ENCODE measurements around the gene SPINT1.
A peak's percentile ranks its signal among the peaks of the same experiment; 100 is the strongest.

SPINT1 gene

DNA sequence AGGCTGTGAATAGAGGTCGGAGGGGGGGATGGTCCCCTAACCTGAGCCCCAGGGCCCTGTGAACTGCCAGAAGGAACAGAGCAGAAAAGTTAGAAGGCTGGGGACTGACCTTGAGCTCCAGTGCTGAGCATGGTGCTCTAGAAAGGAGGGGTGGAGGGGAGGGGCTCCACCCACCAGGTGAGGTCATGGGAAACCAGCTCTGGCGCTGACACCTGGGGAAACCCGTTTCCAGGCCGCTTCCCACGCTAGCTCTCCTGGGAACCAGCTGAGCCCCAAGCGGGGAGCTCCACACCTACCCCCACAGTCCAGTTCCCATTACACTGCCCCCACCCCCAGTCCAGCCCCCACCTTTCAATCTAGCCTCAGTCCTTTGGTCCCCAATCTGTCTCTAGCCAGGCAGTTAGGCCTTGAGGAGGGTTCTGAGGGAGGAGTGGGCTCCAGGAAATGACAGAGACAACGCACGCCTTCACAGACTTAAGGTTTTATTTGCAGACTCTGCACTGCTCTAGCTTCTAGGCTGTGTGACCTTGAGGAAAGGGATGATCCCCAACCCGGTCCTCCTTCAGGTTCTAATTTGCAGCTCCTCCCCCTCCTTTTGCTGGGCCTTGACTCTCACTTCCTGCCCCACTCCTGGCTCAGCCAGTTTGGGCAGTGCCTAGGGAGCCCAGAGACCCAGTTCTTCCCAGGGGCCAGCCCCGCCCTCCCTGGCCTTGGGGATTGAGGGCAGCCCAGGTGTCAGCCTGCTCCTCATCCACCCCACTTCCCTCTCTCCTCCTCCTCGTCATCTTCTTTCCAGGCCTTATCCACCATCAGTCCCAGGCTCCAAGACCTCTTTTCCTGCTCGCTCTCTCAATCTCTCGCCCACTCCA is 28.1 kb downstream of the SPINT1 start:
- TF ChIP-seq EZH2phosphoT487 (IDR thresholded peaks at IDR 0.05; ENCODE audit: low read depth) = no peak
- TF ChIP-seq, protein P1, sequence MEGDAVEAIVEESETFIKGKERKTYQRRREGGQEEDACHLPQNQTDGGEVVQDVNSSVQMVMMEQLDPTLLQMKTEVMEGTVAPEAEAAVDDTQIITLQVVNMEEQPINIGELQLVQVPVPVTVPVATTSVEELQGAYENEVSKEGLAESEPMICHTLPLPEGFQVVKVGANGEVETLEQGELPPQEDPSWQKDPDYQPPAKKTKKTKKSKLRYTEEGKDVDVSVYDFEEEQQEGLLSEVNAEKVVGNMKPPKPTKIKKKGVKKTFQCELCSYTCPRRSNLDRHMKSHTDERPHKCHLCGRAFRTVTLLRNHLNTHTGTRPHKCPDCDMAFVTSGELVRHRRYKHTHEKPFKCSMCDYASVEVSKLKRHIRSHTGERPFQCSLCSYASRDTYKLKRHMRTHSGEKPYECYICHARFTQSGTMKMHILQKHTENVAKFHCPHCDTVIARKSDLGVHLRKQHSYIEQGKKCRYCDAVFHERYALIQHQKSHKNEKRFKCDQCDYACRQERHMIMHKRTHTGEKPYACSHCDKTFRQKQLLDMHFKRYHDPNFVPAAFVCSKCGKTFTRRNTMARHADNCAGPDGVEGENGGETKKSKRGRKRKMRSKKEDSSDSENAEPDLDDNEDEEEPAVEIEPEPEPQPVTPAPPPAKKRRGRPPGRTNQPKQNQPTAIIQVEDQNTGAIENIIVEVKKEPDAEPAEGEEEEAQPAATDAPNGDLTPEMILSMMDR (IDR thresholded peaks at IDR 0.05; ENCODE audit: low read depth, low read length) = no peak

DNA sequence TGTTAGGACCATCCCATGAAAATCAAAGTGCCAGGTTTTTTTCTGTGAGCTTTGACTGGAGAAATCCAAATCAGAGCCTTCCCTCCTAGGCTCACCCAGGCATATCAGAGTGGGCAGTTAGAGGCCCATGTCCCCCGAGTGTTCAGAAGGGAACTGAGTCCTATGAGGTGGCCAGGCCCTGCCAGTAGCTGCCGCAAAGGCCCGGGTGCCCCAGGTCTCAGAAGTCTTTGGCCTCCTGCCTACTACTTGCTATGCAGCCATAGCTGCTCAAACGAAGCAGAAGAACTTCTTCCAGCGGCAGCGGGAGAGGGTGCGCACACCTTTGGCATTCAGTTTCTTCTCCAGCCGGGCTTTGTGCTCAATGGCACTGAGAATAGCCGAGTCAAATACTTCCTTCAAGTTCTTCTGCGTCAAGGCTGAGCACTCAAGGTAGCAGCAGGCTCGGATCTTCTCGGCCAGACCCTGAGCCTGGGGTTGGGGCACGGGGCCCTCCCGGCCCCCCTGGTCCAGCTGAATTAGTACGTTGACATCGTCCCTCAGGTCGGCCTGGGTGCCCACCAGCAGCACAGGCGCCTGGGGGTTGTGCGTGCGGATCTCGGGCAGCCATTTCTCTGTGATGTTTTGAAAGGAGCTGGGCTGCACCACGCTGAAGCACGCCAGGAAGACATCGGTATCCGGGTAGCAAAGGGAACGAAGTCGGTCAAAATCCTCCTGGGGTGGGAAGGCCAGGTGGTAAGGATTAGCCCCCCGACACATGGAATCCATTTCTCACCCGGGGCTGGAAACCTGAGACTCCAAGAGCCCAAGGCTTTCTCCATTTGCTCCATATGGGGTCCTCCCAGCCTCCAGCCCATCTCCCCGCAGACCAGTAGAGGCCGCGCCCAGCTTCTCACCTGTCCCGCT is 29.2 kb downstream of the SPINT1 start:
- H3K9ac ChIP-seq (ENCODE audit: low read length) = peak overlapping the region; percentile 58
- no peak overlapping the region for H3K27ac ChIP-seq (ENCODE audit: low read length)
- peaks cover 9% of the 10 kb centered on the region; the same call in 1 of the 2 replicates for H3K4me1 ChIP-seq (ENCODE audit: low read length)
- no peaks in the 10 kb centered on the region for H3K27me3 ChIP-seq (ENCODE audit: low read depth, low read length)
- no peaks in the 10 kb centered on the region for H3K9me3 ChIP-seq (ENCODE audit: insufficient read depth, low read length)
- no peaks in the 10 kb centered on the region for H4K20me1 ChIP-seq (ENCODE audit: insufficient read depth, low read length)
- peak overlapping the region; percentile 78; the same call in 1 of the 2 replicates for H2AFZ ChIP-seq (ENCODE audit: low read depth, low read length)
- TF ChIP-seq EZH2phosphoT487 (IDR thresholded peaks at IDR 0.05; ENCODE audit: low read depth) = no peak
- TF ChIP-seq, protein P1 (IDR thresholded peaks at IDR 0.05; ENCODE audit: low read depth, low read length) = no peak
- H3K36me3 ChIP-seq (replicated peaks; ENCODE audit: low read depth, low read length) = no peaks in the 10 kb centered on the region
- H3K4me2 ChIP-seq (ENCODE audit: low read length) = peak overlapping the region; percentile 71
- peak overlapping the region; percentile 81 for H3K4me3 ChIP-seq (ENCODE audit: low read length)
- H3K79me2 ChIP-seq (ENCODE audit: low read length) = no peaks in the 10 kb centered on the region

More for the DNA sequence above, 28.1 kb downstream of the SPINT1 start:
- Histone ChIP-seq H3K4me3 (ENCODE audit: low read length) (no peak overlapping the region), H3K27ac (ENCODE audit: low read length) (no peak overlapping the region), H3K36me3 (replicated peaks; ENCODE audit: low read depth, low read length) (no peaks in the 10 kb centered on the region), H3K9ac (ENCODE audit: low read length) (no peak overlapping the region), H3K4me1 (ENCODE audit: low read length) (peaks cover 9% of the 10 kb centered on the region; the same call in 1 of the 2 replicates), H3K79me2 (ENCODE audit: low read length) (no peaks in the 10 kb centered on the region), H3K4me2 (ENCODE audit: low read length) (no peak overlapping the region), H3K27me3 (ENCODE audit: low read depth, low read length) (no peaks in the 10 kb centered on the region), H4K20me1 (ENCODE audit: insufficient read depth, low read length) (no peaks in the 10 kb centered on the region), H2AFZ (ENCODE audit: low read depth, low read length) (no peak overlapping the region), H3K9me3 (ENCODE audit: insufficient read depth, low read length) (no peaks in the 10 kb centered on the region)

DNA sequence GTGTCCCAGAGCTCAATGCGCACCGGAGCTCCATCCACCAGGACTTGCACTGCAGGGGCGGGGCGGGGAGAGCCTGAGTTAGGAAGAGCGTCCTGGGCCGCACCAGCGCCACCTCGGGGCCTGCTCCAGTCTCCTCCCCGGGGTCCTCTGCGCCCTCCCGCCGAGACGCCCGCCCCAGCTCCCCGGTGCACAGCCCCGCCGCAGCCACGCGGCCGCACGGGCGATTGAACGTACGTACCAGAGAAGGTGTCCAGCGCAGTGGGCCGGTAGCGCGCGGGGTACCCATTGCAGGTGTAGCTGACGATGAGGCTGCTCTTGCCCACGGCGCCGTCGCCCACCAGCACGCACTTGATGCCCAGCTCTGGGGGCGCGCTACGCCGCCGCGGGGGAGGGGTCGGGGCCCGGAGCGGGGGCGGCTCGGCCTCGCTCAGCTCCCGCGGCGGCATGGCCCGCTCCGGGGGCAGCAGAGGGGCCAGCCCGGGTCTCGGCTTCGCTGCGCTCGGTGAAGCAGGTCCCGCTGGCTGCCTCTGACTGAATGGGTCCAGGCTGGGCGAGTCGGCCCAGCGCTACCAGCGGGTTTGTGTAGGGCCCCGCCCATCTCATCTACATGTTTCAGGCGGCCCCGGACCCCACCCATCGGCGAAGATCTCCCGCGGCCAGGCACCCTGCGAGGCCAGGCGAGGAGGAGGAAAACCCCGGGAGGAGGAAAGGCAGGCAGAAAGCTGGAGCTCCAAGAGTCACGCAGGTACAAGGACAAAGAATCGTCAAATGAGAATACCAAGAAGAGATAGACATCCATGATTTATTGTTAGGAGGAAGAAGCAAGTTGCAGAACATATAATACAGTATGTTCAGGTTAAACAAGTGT is 30.1 kb downstream of the SPINT1 start, which contains the start of gene RHOV:
Gene RHOV, minus strand, starts transcription at position 541 of the 868 bp plus-strand sequence. Its CDS starts 95 bp downstream, at position 446.
- H3K79me2 ChIP-seq (ENCODE audit: low read length) = no peaks in the 10 kb centered on the region
- peak within 1 kb of the TSS; percentile 81 for H3K4me3 ChIP-seq (ENCODE audit: low read length)
- H3K27ac ChIP-seq (ENCODE audit: low read length) = no peak within 1 kb of the TSS
- H3K9me3 ChIP-seq (ENCODE audit: insufficient read depth, low read length) = no peaks in the 10 kb centered on the region
- no peak for TF ChIP-seq EZH2phosphoT487 (IDR thresholded peaks at IDR 0.05; ENCODE audit: low read depth)
- TF ChIP-seq, protein P1 (IDR thresholded peaks at IDR 0.05; ENCODE audit: low read depth, low read length) = peak; percentile 36
- H3K4me1 ChIP-seq (ENCODE audit: low read length) = peaks cover 16% of the 10 kb centered on the region
- no peaks in the 10 kb centered on the region for H3K36me3 ChIP-seq (replicated peaks; ENCODE audit: low read depth, low read length)
- H3K27me3 ChIP-seq (ENCODE audit: low read depth, low read length) = no peaks in the 10 kb centered on the region
- H2AFZ ChIP-seq (ENCODE audit: low read depth, low read length) = peak within 1 kb of the TSS; percentile 78
- H3K4me2 ChIP-seq (ENCODE audit: low read length) = peak within 1 kb of the TSS; percentile 71
- H3K9ac ChIP-seq (ENCODE audit: low read length) = peak within 1 kb of the TSS; percentile 58
- no peaks in the 10 kb centered on the region for H4K20me1 ChIP-seq (ENCODE audit: insufficient read depth, low read length)
